Hepatocyte (in vitro differentiated cells): ENCODE results near the gene BMP7.

Source experiments
- CTCF ChIP-seq: fragments of 200-600 bp; sonication (generic); IDR thresholded peaks from 2 replicates; pipeline ENCODE4 v1.5.1; 2016; ENCODE audit warnings: antibody characterized with exemption, mild to moderate bottlenecking; ENCODE audit not compliant: poor library complexity
- EZH2 ChIP-seq: fragments of 200-600 bp; sonication (generic); IDR thresholded peaks from 2 replicates; pipeline ENCODE4 v1.6.1; 2016; ENCODE audit warnings: antibody characterized with exemption, mild to moderate bottlenecking, borderline replicate concordance
- EZH2phosphoT487 ChIP-seq: fragments of 200-600 bp; sonication (generic); IDR thresholded peaks from one replicate; pipeline ENCODE4 v1.6.1; 2018; ENCODE audit warnings: antibody characterized with exemption, mild to moderate bottlenecking, low read depth, moderate library complexity; ENCODE audit not compliant: unreplicated experiment, severe bottlenecking

- TF ChIP-seq CTCF (no peak), EZH2 (no peak), EZH2phosphoT487 (no peak)
These were observed 35.3 kb downstream of the BMP7 start for GRCh38 chr20:57231161-57231560.
